Measurements from ENCODE around the gene KIF1C. TPM values are rescaled to one million over a fixed set of nuclear protein-coding genes. Genes with fewer than 3 reads are reported as not detected.

The KIF1C gene
- 6.8 TPM for polyA plus RNA-seq (2012; ENCODE audit: insufficient read depth, insufficient read length, low read depth)

- no peaks in the 10 kb centered on the region for H3K36me3 ChIP-seq
- no peaks in the 10 kb centered on the region for H3K9me3 ChIP-seq
- H3K4me1 ChIP-seq: no peaks in the 10 kb centered on the region
- H3K4me3 ChIP-seq (ENCODE audit: low read depth, low read length): peak within 1 kb of the TSS; percentile 56
- TF ChIP-seq CTCF (IDR thresholded peaks at IDR 0.05; ENCODE audit: low read depth, low read length): no peak
- DNase-seq: peak; percentile 87
- H3K27me3 ChIP-seq: no peaks in the 10 kb centered on the region
Measured at GRCh38 chr17:4997302-4998026, at the start of gene KIF1C, which contains the start of gene INCA1. Gene KIF1C, plus strand, starts transcription at chr17:4997950. Its CDS starts 2,297 bp downstream, at chr17:5000247. Gene INCA1, minus strand, starts transcription at chr17:4997522. Its CDS starts 3,085 bp downstream, at chr17:4994437.

GRCh38 chr17:4948166-4948930 lies 49.4 kb upstream of the KIF1C start, which contains the start of gene PFN1:
Gene PFN1, minus strand, starts transcription at chr17:4948530. Its CDS starts 136 bp downstream, at chr17:4948394.
- peak; percentile 80 for DNase-seq
- Histone ChIP-seq H3K9me3 (no peaks in the 10 kb centered on the region), H3K36me3 (peaks cover 24% of the 10 kb centered on the region), H3K4me1 (peaks cover 4% of the 10 kb centered on the region), H3K4me3 (ENCODE audit: low read depth, low read length) (peak within 1 kb of the TSS; percentile 77), H3K27me3 (no peaks in the 10 kb centered on the region)
- no peak for TF ChIP-seq CTCF (IDR thresholded peaks at IDR 0.05; ENCODE audit: low read depth, low read length)

- no peak for TF ChIP-seq CTCF (IDR thresholded peaks at IDR 0.05; ENCODE audit: low read depth, low read length)
- H3K27me3 ChIP-seq: no peaks in the 10 kb centered on the region
- peaks cover 24% of the 10 kb centered on the region for H3K36me3 ChIP-seq
- DNase-seq: peak; percentile 76
- peak overlapping the region; percentile 77 for H3K4me3 ChIP-seq (ENCODE audit: low read depth, low read length)
- H3K9me3 ChIP-seq: no peaks in the 10 kb centered on the region
- H3K4me1 ChIP-seq: peaks cover 4% of the 10 kb centered on the region
Measured at GRCh38 chr17:4948931-4949320, 48.8 kb upstream of the KIF1C start.

- Histone ChIP-seq H3K27me3 (no peaks in the 10 kb centered on the region), H3K4me1 (peaks cover 4% of the 10 kb centered on the region), H3K4me3 (ENCODE audit: low read depth, low read length) (peak overlapping the region; percentile 77), H3K9me3 (no peaks in the 10 kb centered on the region), H3K36me3 (peaks cover 21% of the 10 kb centered on the region)
- DNase-seq: peak; percentile 75
- no peak for TF ChIP-seq CTCF (IDR thresholded peaks at IDR 0.05; ENCODE audit: low read depth, low read length)
Measured at GRCh38 chr17:4949321-4950074, 48.3 kb upstream of the KIF1C start.

GRCh38 chr17:4950075-4950745 lies 47.5 kb upstream of the KIF1C start:
- Histone ChIP-seq H3K4me1 (peaks cover 4% of the 10 kb centered on the region), H3K4me3 (ENCODE audit: low read depth, low read length) (peak overlapping the region; percentile 56), H3K27me3 (no peaks in the 10 kb centered on the region), H3K9me3 (no peaks in the 10 kb centered on the region), H3K36me3 (peaks cover 13% of the 10 kb centered on the region)
- peak; percentile 79 for DNase-seq
- TF ChIP-seq CTCF (IDR thresholded peaks at IDR 0.05; ENCODE audit: low read depth, low read length): no peak

Data from BE2C (cell line).